Neural cell (in vitro differentiated cells): Measurements from ENCODE around the gene SKIC8. TPM values are rescaled to one million over a fixed set of nuclear protein-coding genes. Genes with fewer than 3 reads are reported as not detected.

Experiments used
- H2AFZ ChIP-seq: fragments of 200-600, 300-800 bp; sonication (generic), shearing (Covaris generic); 2 replicates; pipeline ENCODE4 v1.6.0; 2014; ENCODE audit warnings: low read depth, mild to moderate bottlenecking, antibody characterized with exemption, low read length, moderate library complexity
- H3F3A ChIP-seq: fragments of 200-600 bp; shearing (Covaris generic); 2 replicates; pipeline ENCODE4 v1.6.1; 2016; ENCODE audit warnings: mild to moderate bottlenecking, moderate library complexity, mixed read lengths, antibody characterized with exemption, low read length; ENCODE audit not compliant: insufficient read depth, poor library complexity, severe bottlenecking
- H3K27ac ChIP-seq: fragments of 200-600, 300-800 bp; sonication (generic), shearing (Covaris generic); 2 replicates; pipeline ENCODE4 v1.5.1; 2014; ENCODE audit warnings: mild to moderate bottlenecking, low read length, moderate library complexity
- H3K27me3 ChIP-seq: fragments of 300-800, 200-600 bp; sonication (generic), shearing (Covaris generic); 2 replicates; pipeline ENCODE4 v1.6.0; 2014; ENCODE audit warnings: mild to moderate bottlenecking, low read depth, low read length, moderate library complexity; ENCODE audit not compliant: insufficient read depth
- H3K36me3 ChIP-seq: fragments of 300-800, 200-600 bp; sonication (generic), shearing (Covaris generic); 2 replicates; pipeline ENCODE4 v1.5.1; 2014; ENCODE audit warnings: mild to moderate bottlenecking, antibody characterized with exemption, low read length, moderate library complexity; ENCODE audit not compliant: insufficient read depth
- H3K4me2 ChIP-seq: fragments of 300-800, 200-600 bp; sonication (generic), shearing (Covaris generic); 2 replicates; pipeline ENCODE4 v1.6.0; 2014; ENCODE audit warnings: mild to moderate bottlenecking, low read length
- H3K4me3 ChIP-seq: fragments of 300-800, 200-600 bp; sonication (generic), shearing (Covaris generic); 2 replicates; pipeline ENCODE4 v1.5.1; 2014; ENCODE audit warnings: mild to moderate bottlenecking, low read length, moderate library complexity
- H3K79me2 ChIP-seq: fragments of 200-600 bp; shearing (Covaris generic); replicated peaks from 2 replicates; pipeline ENCODE4 v1.6.0; 2014; ENCODE audit warnings: mild to moderate bottlenecking, low read length, moderate library complexity; ENCODE audit not compliant: insufficient read depth
- H3K9ac ChIP-seq: fragments of 300-800, 200-600 bp; sonication (generic), shearing (Covaris generic); 2 replicates; pipeline ENCODE4 v1.6.1; 2016; ENCODE audit warnings: mild to moderate bottlenecking, low read length, mixed read lengths
- H3K9me2 ChIP-seq: fragments of 200-600 bp; shearing (Covaris generic); 2 replicates; pipeline ENCODE4 v1.6.1; 2016; ENCODE audit warnings: mild to moderate bottlenecking, low read length, mixed read lengths; ENCODE audit not compliant: insufficient read depth
- H3K9me3 ChIP-seq: fragments of 200-600, 300-800 bp; sonication (generic), shearing (Covaris generic); 2 replicates; pipeline ENCODE4 v1.6.1; 2016; ENCODE audit warnings: mild to moderate bottlenecking, mixed run types, low read length, moderate library complexity, mixed read lengths
- H4K20me1 ChIP-seq: fragments of 200-600 bp; shearing (Covaris generic); 2 replicates; pipeline ENCODE4 v1.6.1; 2016; ENCODE audit warnings: mild to moderate bottlenecking, mixed run types; ENCODE audit not compliant: insufficient read depth
- CTCF ChIP-seq: fragments of 450-650 bp; IDR thresholded peaks from 2 replicates; pipeline ENCODE4 v1.5.1; 2014; ENCODE audit warnings: antibody characterized with exemption, mild to moderate bottlenecking, moderate library complexity; ENCODE audit not compliant: poor library complexity, severe bottlenecking
- EP300 ChIP-seq: fragments of 450-650 bp; conservative IDR thresholded peaks from 2 replicates; pipeline ENCODE4 v1.6.1; 2014; ENCODE audit warnings: antibody characterized with exemption, mild to moderate bottlenecking, moderate library complexity; ENCODE audit not compliant: poor library complexity, severe bottlenecking
- EZH2 ChIP-seq: fragments of 200-600, 300-800 bp; shearing (Covaris generic), sonication (generic); IDR thresholded peaks from 2 replicates; pipeline ENCODE4 v1.6.1; 2014; ENCODE audit warnings: antibody characterized with exemption, low read length, borderline replicate concordance, mild to moderate bottlenecking; ENCODE audit not compliant: insufficient read depth, poor library complexity, severe bottlenecking
- MXI1 ChIP-seq: fragments of 450-650 bp; conservative IDR thresholded peaks from 2 replicates; pipeline ENCODE4 v1.6.1; 2014; ENCODE audit warnings: antibody characterized with exemption, mild to moderate bottlenecking; ENCODE audit not compliant: poor library complexity, severe bottlenecking
- POLR2AphosphoS5 ChIP-seq: IDR thresholded peaks from 2 replicates; pipeline ENCODE4 v1.6.1; 2012
- RAD21 ChIP-seq: fragments of 450-650 bp; conservative IDR thresholded peaks from 2 replicates; pipeline ENCODE4 v1.6.1; 2014; ENCODE audit warnings: antibody characterized with exemption, mild to moderate bottlenecking, moderate library complexity
- REST ChIP-seq: IDR thresholded peaks from 2 replicates; pipeline ENCODE4 v1.6.1; 2012; ENCODE audit warnings: borderline replicate concordance
- SMC3 ChIP-seq: fragments of 450-650 bp; conservative IDR thresholded peaks from 2 replicates; pipeline ENCODE4 v1.6.1; 2014; ENCODE audit warnings: antibody characterized with exemption, mild to moderate bottlenecking, moderate library complexity; ENCODE audit not compliant: poor library complexity
- TAF1 ChIP-seq: IDR thresholded peaks from 2 replicates; pipeline ENCODE4 v1.6.1; 2012; ENCODE audit warnings: low read depth
- polyA plus RNA-seq: library from polyadenylated mRNA; depleted of rRNA; stranded (reverse); fragments of >200 nt; gene quantifications from 2 replicates; pipeline ENCODE4 v1.2.3, GENCODE V29; 2014

The SKIC8 gene
- polyA plus RNA-seq, 1 donor from 2014 or later = 170 TPM

- H3K27me3 ChIP-seq = no peaks in the 10 kb centered on the region
- H3K4me2 ChIP-seq = no peak overlapping the region
- H3K27ac ChIP-seq = no peak overlapping the region
- no peak overlapping the region for H3K4me3 ChIP-seq
- H3F3A ChIP-seq = no peaks in the 10 kb centered on the region
- no peaks in the 10 kb centered on the region for H4K20me1 ChIP-seq
- no peak overlapping the region for H3K9ac ChIP-seq
- H3K79me2 ChIP-seq = no peaks in the 10 kb centered on the region
- H2AFZ ChIP-seq = no peak overlapping the region
- no peaks in the 10 kb centered on the region for H3K9me2 ChIP-seq
- no peaks in the 10 kb centered on the region for H3K9me3 ChIP-seq
- TF ChIP-seq MXI1 (no peak), TAF1 (no peak), RAD21 (no peak), EZH2 (no peak), POLR2AphosphoS5 (no peak), EP300 (no peak), CTCF (no peak), REST (no peak), SMC3 (no peak)
- H3K36me3 ChIP-seq = no peaks in the 10 kb centered on the region
These were observed 7.2 kb downstream of the SKIC8 start for GRCh38 chr15:78292219-78292618.

GRCh38 chr15:78291698-78292097, 7.7 kb downstream of the SKIC8 start:
- no peaks in the 10 kb centered on the region for H3K36me3 ChIP-seq
- H3K9me3 ChIP-seq = no peaks in the 10 kb centered on the region
- H4K20me1 ChIP-seq = no peaks in the 10 kb centered on the region
- H3K27ac ChIP-seq = no peak overlapping the region
- H3K4me2 ChIP-seq = no peak overlapping the region
- H3K27me3 ChIP-seq = no peaks in the 10 kb centered on the region
- H3K4me3 ChIP-seq = no peak overlapping the region
- H3K9me2 ChIP-seq = no peaks in the 10 kb centered on the region
- H3K79me2 ChIP-seq = no peaks in the 10 kb centered on the region
- TF ChIP-seq MXI1 (no peak), SMC3 (no peak), EZH2 (no peak), POLR2AphosphoS5 (no peak), REST (no peak), EP300 (no peak), CTCF (no peak), TAF1 (no peak), RAD21 (no peak)
- H2AFZ ChIP-seq = no peak overlapping the region
- no peaks in the 10 kb centered on the region for H3F3A ChIP-seq
- H3K9ac ChIP-seq = no peak overlapping the region
